Astrocyte of the hippocampus (primary cell): Measurements from ENCODE around the gene DRGX.
A peak's percentile ranks its signal among the peaks of the same experiment; 100 is the strongest.

Experiments used
- DNase-seq: peaks from one replicate; pipeline ENCODE4 v3.0.0; 2011; ENCODE audit warnings: low read depth, low spot score

DRGX gene

GRCh38 chr10:49382226-49382625, 13.7 kb downstream of the DRGX start:
- DNase-seq = no peak

- DNase-seq = no peak
Observed at GRCh38 chr10:49381111-49381900, 14.6 kb downstream of the DRGX start.

GRCh38 chr10:49379596-49380410, 16.1 kb downstream of the DRGX start:
- DNase-seq = no peak

- no peak for DNase-seq
Observed at GRCh38 chr10:49377256-49377655, 18.6 kb downstream of the DRGX start.

GRCh38 chr10:49375611-49376010, 20.3 kb downstream of the DRGX start:
- no peak for DNase-seq

DNA sequence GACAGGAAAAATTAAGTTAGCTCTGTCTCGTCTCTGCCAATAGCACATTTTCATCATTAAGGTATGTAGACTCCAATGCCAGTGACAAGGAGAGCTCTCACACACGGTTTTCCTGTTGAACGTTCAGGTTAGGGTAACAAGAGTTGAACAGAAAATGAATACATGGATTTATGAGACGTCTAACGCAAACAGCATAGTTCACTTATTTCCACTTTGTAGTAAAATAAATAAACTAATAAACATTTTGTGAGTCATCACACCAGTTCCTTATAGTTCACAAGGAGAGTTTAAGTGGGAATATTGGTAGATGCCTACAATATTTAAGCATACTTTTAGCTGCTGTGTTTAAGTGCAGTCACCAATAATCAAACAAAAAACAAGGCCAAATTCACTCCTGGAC, 21.1 kb downstream of the DRGX start:
- no peak for DNase-seq

DNA sequence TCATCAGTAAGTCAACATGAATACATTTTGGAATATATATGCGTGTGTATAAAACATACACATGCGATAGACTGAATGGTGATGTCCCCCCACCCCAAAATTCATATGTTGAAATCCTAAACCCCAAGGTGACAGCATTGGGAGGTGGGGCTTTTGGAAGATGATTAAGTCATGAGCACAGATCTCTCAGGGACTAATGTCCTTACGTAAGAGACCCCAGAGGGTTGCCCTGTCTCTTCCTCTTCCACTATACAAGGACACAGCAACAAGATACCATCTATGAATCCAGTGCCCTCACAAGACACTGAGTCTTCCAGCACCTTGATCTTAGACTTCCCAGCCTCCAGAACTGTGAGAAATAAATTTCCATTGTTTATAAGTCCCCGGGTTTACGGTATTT, 22.5 kb downstream of the DRGX start:
- no peak for DNase-seq

DNA sequence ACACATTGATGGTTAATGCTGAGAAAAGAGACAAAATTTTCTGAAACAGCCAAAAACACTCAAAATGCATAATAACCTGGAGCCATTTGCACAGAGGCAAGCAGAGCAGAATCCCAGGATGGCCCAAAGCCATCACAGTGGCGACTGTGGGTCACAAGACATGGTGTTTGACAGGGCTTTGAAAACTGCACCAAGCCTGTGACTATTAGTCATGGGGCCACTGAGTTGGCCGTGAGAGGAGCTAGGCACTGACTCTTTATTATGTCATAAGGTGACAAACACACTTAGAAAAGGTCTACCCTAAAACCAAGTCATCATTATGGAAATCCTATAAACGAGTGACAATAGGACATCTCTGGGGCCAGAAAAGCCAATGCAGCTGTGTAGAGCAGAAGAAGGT, 23.9 kb downstream of the DRGX start:
- no peak for DNase-seq

DNA sequence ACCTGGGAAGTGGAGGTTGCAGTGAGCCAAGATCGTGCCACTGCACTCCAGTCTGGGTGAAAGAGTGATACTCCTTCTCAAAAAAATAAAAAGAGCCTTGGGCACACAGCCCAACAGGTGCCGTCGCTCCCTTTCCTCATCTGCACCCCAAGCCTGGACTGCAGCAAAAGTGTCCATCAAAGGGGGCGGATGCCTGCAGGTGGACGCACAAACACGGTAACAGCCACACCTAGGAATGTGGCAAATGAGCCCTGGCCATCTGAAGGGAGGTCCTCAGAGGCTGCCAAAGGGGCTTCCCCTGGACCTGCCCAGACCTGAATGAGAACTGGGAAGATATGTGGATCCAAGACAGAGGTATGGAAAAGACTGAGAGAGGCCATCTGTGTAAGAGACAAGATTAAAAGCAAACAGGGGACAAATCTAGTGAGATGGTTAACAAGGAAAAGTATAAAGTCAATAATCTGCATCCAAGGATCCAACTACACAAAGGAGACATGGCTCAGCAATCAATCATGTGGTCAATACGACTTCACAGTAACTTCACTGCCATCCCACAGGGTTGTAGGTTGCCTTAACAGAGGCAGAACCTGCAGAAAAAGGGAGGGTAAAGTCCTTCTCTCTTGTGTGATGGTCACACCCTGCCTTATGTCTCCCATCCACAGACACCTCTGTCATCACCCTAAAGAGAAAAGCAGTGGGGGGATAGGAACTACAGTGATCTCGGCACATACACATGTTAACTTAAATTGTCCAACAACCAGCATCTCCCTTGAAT, 25.4 kb downstream of the DRGX start:
- DNase-seq = no peak

DNA sequence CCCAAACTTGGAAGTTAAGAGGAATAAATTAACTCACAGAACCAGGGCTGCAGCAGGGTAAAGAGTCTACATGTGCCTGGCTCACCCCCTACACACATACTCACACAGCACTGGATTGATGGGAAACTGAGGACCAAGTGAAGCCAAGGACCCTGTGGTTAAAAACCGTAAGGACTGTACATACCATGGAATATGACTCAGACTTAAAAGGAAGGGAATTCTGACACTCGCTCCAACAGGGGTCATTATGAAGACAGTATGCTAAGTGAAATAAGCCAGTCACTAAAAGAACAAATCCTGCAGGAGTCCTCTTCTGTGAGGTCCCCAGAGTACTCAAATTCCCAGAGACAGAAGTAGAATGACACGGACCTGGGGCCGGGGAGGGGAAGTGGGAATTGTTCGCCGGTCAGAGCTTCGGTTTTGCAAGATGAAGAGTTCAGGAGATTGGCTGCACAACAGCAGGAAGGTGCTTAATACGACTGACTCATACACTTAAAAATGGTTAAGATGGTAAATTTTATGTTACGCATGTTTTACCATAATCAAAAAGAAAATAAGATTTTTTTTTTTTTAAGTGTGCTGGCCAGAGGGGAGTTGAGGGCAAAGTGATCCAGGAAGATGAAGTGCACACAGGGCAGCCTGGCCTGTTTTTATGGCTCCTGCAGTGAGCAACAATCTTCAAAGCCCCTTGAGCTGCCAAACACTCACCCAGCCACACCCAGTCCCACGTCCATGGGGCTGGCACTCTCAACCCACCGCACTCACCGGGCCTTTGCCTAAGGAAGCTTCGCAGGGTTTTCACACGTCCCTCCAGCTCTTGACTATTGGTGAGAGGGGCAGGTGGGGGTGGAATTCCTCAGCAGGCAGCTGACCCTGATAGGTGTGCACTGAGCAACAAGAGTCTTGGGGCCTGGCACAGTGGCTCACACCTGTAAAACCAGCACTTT, 26.4 kb downstream of the DRGX start:
- DNase-seq = peak; percentile 27

DNA sequence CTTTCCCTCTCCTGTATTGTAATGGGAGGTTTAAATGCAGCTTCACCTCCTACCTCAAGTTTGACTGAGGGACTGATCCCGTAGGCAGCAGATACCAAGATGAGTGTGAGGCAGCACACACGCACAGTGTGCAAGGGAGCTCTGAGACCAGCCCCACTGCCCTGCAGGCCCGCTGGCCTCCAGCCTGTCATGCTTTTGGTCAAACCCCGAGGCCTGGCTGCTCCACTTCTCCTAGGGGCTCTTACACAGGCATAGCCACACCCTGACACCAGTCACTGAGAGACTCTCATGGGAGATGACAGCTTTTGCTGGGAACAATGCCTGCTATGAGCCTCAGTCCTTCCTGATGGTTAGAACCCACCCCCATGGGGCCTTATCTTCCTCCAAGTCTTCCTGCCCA, 27.6 kb downstream of the DRGX start:
- no peak for DNase-seq

- peak; percentile 12 for DNase-seq
Observed at GRCh38 chr10:49367600-49367999, 28.3 kb downstream of the DRGX start.

DNA sequence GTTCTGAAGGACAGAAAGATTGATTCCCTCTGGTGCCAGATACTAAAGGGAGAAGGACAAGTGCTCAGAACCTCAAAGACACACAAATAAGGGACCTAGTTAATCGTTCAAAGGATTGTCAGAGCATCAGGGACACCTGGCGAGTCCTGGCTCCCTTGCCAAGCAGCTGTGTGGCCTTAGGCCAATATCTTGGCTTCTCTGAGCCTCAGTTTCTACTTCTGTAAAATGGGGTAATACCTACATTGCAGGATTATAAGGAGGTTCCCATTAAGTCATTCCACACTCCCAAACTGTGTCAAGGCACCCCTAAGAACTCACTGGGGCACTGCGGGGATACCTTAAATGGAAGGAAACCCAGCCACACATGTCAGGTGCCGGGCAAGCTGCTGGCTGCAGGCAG, 29.4 kb downstream of the DRGX start:
- DNase-seq = no peak

GRCh38 chr10:49365675-49366415, 30.0 kb downstream of the DRGX start:
- DNase-seq = no peak

GRCh38 chr10:49365275-49365674, 30.6 kb downstream of the DRGX start:
- no peak for DNase-seq

GRCh38 chr10:49364747-49365146, 31.1 kb downstream of the DRGX start:
- DNase-seq = no peak

GRCh38 chr10:49364051-49364450, 31.8 kb downstream of the DRGX start:
- DNase-seq = no peak

- no peak for DNase-seq
Observed at GRCh38 chr10:49363309-49364031, 32.4 kb downstream of the DRGX start.

DNA sequence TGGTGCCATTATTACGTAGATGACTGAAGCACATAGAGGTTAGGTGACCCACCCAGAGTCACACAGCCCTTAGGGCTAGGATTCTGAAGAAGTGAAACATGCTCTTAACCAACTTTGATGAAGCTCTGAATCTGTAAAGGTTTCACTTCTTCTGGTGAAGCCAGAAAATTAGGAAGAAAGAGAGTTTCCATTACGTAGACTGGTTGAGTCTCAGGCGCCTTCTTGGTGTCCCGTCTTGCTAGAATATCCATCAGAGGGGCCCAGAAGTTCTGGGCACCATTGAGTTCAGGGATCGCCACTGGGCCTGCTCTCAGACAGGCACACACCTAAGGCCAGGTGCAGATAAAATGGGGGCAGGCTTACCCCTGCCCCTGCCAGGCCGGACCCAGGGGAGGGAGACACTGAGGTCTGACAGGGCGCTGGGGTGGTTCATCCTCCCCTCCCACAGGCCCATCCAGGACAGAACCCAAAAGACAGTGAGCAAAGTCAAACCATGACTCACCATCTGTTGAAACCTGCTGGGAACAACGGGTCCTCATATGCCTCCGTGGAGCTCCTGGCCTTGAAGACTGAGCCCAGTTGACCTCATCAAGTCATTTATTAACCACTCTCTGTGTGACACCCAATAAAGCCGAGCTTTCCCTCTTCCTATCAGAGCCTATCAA, 33.2 kb downstream of the DRGX start:
- DNase-seq = no peak
